Breast epithelium (tissue), 4 donors: ENCODE results near the gene NTN4. TPM values are rescaled to one million over a fixed set of nuclear protein-coding genes. Genes with fewer than 3 reads are reported as not detected.
"Not testable (repeated sequence)": the region's sequence is repeated elsewhere in the genome, so short reads cannot be mapped to it uniquely, and the experiment has no call there.

ENCODE experiments used
- DNase-seq, 2 donors: peaks; one replicate each; pipeline ENCODE4 v3.0.0-alpha.2; 2019; ENCODE audit warnings: low spot score in 2 of 2
- H3K27ac ChIP-seq, 2 donors: fragments of 200-600 bp; sonication (generic) in 1 of 2; one replicate each; pipeline ENCODE4 v1.5.1; 2016 to 2019; ENCODE audit warnings: mild to moderate bottlenecking in 1 of 2
- H3K27me3 ChIP-seq, 2 donors: fragments of 200-600 bp; sonication (generic) in 1 of 2; one replicate each; pipeline versions ENCODE4 v1.5.1 to v1.6.0; 2017 to 2019; ENCODE audit warnings: control low read depth in 1 of 2, mild to moderate bottlenecking in 1 of 2
- H3K36me3 ChIP-seq: fragments of 200-600 bp; one replicate; pipeline ENCODE4 v1.5.1; 2019
- H3K4me1 ChIP-seq, 2 donors: fragments of 200-600 bp; sonication (generic); one replicate each; pipeline ENCODE4 v1.5.1; 2016 to 2019; ENCODE audit warnings: control low read depth in 1 of 2
- H3K4me3 ChIP-seq, 3 donors: fragments of 200-600 bp; sonication (generic); 1 replicate in 2 of 3; 2 replicates in 1 of 3; pipeline ENCODE4 v1.5.1; 2016 to 2019; ENCODE audit warnings: mild to moderate bottlenecking in 3 of 3, moderate library complexity in 2 of 3
- H3K9me3 ChIP-seq, 2 donors: fragments of 200-600 bp; sonication (generic) in 1 of 2; one replicate each; pipeline ENCODE4 v1.5.1; 2016 to 2019; ENCODE audit warnings: control low read depth in 1 of 2
- POLR2A ChIP-seq: fragments of 450-650 bp; IDR thresholded peaks from one replicate; pipeline ENCODE4 v1.6.1; 2016; ENCODE audit warnings: antibody characterized with exemption, mild to moderate bottlenecking, moderate library complexity
- POLR2AphosphoS5 ChIP-seq, 3 donors: sonication (generic); formaldehyde crosslinking; IDR thresholded peaks; one replicate each; pipeline ENCODE4 v1.6.1; 2017; ENCODE audit warnings: antibody characterized with exemption in 3 of 3
- intact Hi-C: fragments of 100-400 bp; cut with DNase I; formaldehyde crosslinking; loops from one replicate; pipeline ENCODE4 v1.15.1; 2023; ENCODE audit warnings: low total_unique reads
- total RNA-seq, 3 donors: library from RNA; depleted of rRNA; stranded (reverse); fragments of >200 nt; gene quantifications; one replicate each; pipeline ENCODE4 v1.1.0, GENCODE V29; 2016
- TF ChIP-seq, protein P1 (sequence below), 3 donors: fragments of 450-650 bp; IDR thresholded peaks; one replicate each; pipeline ENCODE4 v1.5.1; 2016 to 2017; ENCODE audit warnings: antibody characterized with exemption in 3 of 3, mild to moderate bottlenecking in 3 of 3, moderate library complexity in 3 of 3

NTN4 gene
- total RNA-seq, 3 donors from 2014 or later, result 27.4 to 188 (median 110) TPM

DNA sequence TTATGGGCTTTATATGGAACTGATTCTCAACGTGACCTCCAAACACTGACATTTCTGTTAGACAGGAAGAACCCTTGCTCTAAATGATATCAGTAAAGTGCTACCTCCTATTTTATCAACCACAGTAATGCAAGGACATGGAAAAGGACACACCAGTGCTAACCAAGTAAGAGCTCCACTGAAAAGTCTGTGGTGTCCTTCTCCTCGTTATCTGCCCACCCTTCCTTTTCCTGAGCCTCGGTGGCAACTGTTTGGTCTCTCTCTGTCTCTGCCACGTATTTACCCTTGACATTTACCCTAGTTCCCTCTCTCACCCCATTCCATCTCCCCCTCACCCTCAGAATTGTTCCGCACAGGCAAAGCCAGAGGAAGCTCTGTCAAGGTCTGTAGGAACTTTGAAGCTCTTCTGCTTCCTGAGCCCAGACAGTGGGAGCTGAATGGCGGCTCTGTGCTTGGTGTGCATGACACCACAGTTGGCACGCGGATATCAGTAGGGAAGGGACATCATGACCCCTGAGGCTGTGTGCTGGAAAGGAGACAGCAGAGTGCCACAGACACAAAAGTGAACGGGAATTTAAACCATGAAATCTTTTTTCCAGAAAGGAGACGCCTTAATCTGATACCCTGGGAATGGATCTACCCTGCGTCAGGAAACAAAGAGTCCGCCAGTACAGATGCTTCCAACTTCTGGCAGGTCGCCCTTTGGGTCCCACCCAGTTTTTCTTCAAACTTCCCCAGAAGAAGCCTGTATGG, 50.8 kb downstream of the NTN4 start:
- H3K27ac ChIP-seq, result peak overlapping the region; percentile 89 to 90
- DNase-seq, result peak; percentile 69 to 80

DNA sequence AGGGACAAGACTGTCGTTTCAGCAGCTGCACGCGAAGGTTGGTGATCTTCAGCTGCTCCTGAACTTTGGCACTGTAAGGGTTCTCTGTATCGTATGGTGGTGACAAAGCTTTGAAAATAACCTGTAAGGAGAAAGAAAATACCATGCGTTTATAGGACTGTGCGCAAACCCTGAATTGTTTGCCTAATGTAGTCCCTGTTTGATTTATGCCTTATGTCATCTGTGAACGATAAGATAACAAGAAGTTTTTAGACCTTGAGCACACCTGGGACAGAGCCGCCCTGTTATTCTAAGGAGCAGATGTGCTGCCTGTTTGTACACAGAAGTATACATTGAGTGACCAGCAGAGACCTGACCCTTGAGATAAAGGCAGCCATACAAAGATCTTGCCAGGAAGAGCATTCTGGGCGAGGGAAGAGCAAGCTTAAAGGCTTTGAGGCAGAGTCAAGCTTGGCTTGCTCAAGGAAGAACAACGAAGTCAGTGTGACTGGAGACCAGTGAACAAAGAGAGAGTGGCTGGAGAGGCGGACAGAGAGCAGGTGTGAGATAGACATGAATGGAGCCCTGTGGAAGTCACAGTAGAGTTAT, 52.4 kb downstream of the NTN4 start:
- Histone ChIP-seq H3K9me3 (no peaks in the 10 kb centered on the region), H3K27ac (peak overlapping the region in 1 of 2 donors; percentile 57), H3K4me3 (no peak overlapping the region), H3K4me1 (peaks cover 0 to 7% of the 10 kb centered on the region in 2 donors), H3K36me3 (no peaks in the 10 kb centered on the region), H3K27me3 (no peaks in the 10 kb centered on the region)
- intact Hi-C loops, result no loop called here
- TF ChIP-seq, protein P1, sequence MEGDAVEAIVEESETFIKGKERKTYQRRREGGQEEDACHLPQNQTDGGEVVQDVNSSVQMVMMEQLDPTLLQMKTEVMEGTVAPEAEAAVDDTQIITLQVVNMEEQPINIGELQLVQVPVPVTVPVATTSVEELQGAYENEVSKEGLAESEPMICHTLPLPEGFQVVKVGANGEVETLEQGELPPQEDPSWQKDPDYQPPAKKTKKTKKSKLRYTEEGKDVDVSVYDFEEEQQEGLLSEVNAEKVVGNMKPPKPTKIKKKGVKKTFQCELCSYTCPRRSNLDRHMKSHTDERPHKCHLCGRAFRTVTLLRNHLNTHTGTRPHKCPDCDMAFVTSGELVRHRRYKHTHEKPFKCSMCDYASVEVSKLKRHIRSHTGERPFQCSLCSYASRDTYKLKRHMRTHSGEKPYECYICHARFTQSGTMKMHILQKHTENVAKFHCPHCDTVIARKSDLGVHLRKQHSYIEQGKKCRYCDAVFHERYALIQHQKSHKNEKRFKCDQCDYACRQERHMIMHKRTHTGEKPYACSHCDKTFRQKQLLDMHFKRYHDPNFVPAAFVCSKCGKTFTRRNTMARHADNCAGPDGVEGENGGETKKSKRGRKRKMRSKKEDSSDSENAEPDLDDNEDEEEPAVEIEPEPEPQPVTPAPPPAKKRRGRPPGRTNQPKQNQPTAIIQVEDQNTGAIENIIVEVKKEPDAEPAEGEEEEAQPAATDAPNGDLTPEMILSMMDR (IDR thresholded peaks at IDR 0.05), result no peak
- no peak for DNase-seq

More for the DNA sequence above, 50.8 kb downstream of the NTN4 start:
- Histone ChIP-seq H3K4me3 (peak overlapping the region in 2 of 3 donors; percentile 4 to 29), H3K27me3 (no peaks in the 10 kb centered on the region), H3K4me1 (peaks cover 0 to 6% of the 10 kb centered on the region in 2 donors), H3K9me3 (peaks cover 0 to 2% of the 10 kb centered on the region in 2 donors), H3K36me3 (no peaks in the 10 kb centered on the region)
- TF ChIP-seq POLR2AphosphoS5 (IDR thresholded peaks at IDR 0.05) (no peak), POLR2A (no peak)
- TF ChIP-seq, protein P1 (IDR thresholded peaks at IDR 0.05), result no peak
- intact Hi-C loops, result loop anchor here (5.0 kb wide), 1 partner anchor 508 kb away; no protein-coding TSS in a partner anchor

DNA sequence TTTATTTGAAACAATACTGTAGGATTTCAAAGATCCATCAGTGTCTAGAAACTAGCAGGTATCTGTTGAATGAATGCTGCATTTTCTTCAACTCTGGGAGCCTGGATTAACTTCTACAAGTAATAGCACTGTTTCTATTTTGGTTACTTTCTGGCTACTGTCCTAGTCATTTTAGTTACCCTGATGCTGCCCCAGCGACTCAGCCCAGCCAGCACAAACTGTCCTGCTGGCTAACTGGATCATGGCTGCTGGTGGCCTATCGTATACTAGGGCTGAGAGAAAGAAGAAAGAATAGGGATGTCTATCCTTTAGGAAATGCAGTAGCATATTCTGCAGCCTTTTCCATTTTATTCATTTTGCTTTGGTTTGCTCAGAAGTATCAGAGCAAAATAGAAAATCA, 53.9 kb downstream of the NTN4 start:
- no peak overlapping the region for H3K4me3 ChIP-seq
- intact Hi-C loops, result no loop called here
- TF ChIP-seq POLR2A (no peak), POLR2AphosphoS5 (IDR thresholded peaks at IDR 0.05) (no peak)
- TF ChIP-seq, protein P1 (IDR thresholded peaks at IDR 0.05), result no peak
- H3K27ac ChIP-seq, result peak overlapping the region; percentile 9 to 10
- peaks cover 0 to 5% of the 10 kb centered on the region in 2 donors for H3K4me1 ChIP-seq
- no peaks in the 10 kb centered on the region for H3K36me3 ChIP-seq
- DNase-seq, result no peak
- H3K9me3 ChIP-seq, result no peaks in the 10 kb centered on the region
- no peaks in the 10 kb centered on the region for H3K27me3 ChIP-seq

DNA sequence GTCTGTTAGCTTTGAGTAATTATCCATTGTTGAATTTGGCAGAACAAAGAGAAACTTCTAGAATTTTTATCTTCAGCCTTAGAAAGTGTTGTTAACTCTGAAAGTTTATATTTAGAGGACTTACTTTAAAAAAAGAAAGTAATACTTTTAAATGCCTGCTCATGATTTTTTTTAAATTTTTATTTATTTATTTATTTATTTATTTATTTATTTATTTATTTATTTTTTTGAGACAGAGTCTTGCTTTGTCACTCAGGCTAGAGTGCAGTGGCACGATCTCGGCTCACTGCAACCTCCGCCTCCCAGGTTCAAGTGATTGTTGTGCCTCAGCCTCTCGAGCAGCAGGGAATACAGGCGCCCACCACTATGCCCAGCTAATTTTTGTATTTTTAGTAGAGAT, 54.8 kb downstream of the NTN4 start:
- H3K4me3 ChIP-seq, H3K36me3 ChIP-seq, H3K9me3 ChIP-seq, DNase-seq, H3K27me3 ChIP-seq, intact Hi-C loops, H3K4me1 ChIP-seq, H3K27ac ChIP-seq: not testable (repeated sequence)

DNA sequence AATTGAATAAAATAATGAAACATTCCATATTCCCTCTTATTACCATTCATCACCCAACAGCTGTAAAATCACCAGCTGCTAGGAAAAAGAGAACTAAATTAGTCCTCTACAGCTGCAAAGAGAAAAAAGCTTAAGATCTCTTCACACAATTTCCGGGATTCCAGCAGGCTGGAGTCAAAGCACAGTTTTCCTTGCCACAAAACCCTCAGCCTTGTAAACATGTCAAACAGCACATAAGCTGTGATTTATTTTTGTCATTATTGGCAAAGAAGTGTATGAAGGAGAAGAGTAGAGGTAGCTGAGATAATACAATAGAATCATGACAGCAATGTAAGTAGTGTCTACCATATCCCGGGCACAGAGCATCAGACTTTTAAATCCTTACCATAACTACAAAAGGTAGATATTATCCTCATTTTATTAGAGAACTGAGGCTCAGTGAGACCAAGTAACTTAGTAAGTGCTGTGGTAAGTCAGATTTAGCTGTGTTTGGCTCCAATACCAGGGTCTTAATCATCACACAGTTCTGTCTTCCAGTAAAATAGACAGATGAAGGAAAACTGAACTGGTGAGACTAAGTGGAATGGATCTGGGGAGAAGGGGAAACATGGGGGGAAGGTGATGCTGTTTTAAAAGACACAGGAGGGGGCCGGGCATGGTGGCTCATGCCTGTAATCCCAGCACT, 57.3 kb downstream of the NTN4 start:
- Histone ChIP-seq H3K27me3 (no peaks in the 10 kb centered on the region), H3K9me3 (no peaks in the 10 kb centered on the region), H3K27ac (peak overlapping the region; percentile 71 to 79), H3K36me3 (no peaks in the 10 kb centered on the region), H3K4me1 (peaks cover 0 to 5% of the 10 kb centered on the region in 2 donors), H3K4me3 (no peak overlapping the region)
- TF ChIP-seq POLR2AphosphoS5 (IDR thresholded peaks at IDR 0.05) (peak in 1 of 3 donors; percentile 11), POLR2A (no peak)
- intact Hi-C loops, result no loop called here
- no peak for DNase-seq

DNA sequence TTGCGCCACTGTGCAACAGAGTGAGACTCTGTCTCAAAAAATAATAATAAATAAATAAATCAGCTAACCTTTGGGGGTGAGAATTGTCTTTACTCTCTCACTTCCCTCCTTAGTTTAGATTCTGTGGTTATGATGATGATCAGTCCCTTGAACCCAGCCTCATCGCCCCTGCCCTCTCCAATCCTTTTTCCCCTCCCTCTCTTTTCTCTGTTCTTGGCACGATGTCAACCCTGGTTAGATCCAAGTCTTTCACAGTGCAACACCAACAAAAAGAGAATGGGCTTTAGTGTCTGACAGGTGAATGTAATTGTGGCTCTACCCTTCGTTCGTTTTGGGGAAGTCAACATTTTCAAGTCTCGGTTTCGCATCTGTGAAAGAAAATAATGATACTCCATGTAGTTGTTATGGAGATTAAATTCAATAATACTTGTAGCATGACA, 59.0 kb downstream of the NTN4 start:
- H3K4me1 ChIP-seq, result peaks cover 0 to 5% of the 10 kb centered on the region in 2 donors
- no peaks in the 10 kb centered on the region for H3K36me3 ChIP-seq
- peak overlapping the region in 1 of 2 donors; percentile 25 for H3K27ac ChIP-seq
- TF ChIP-seq, protein P1 (IDR thresholded peaks at IDR 0.05), result no peak
- TF ChIP-seq POLR2A (no peak), POLR2AphosphoS5 (IDR thresholded peaks at IDR 0.05) (no peak)
- H3K9me3 ChIP-seq, result no peaks in the 10 kb centered on the region
- intact Hi-C loops, result no loop called here
- no peak for DNase-seq
- no peak overlapping the region for H3K4me3 ChIP-seq
- no peaks in the 10 kb centered on the region for H3K27me3 ChIP-seq
